GM12872 (cell line): ENCODE measurements around the gene SHC2.

Source experiments
- CTCF ChIP-seq: IDR thresholded peaks from 3 replicates; pipeline ENCODE4 v1.5.1; 2011; ENCODE audit warnings: low read depth, mild to moderate bottlenecking, low read length, moderate library complexity; ENCODE audit not compliant: insufficient read depth

Gene SHC2

GRCh38 chr19:470701-471100 is 9.9 kb upstream of the SHC2 start:
- TF ChIP-seq CTCF, result no peak

GRCh38 chr19:469833-470232 is 9.0 kb upstream of the SHC2 start:
- TF ChIP-seq CTCF, result no peak

GRCh38 chr19:468587-469256 is 7.9 kb upstream of the SHC2 start:
- no peak for TF ChIP-seq CTCF

- no peak for TF ChIP-seq CTCF
Observed at GRCh38 chr19:467554-467953, 6.7 kb upstream of the SHC2 start.

GRCh38 chr19:465056-465816 is 4.4 kb upstream of the SHC2 start:
- no peak for TF ChIP-seq CTCF

DNA sequence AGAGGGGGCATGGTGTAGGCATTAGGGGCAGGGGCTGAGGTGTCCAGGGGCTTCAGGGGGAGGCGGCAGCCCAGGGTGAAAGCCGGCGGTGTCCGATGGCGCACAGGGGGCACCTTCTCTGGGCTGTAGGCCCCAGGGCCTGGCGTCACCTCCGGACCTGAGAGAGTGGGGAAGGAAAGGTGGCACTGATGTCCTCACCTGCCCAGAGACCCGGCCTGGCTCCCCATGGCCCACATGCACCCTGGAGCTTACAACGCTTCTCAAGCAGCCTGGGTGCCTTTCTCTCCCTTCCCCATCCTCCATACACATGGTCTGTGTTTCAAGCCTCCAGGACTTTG is 3.3 kb upstream of the SHC2 start:
- TF ChIP-seq CTCF, result no peak

DNA sequence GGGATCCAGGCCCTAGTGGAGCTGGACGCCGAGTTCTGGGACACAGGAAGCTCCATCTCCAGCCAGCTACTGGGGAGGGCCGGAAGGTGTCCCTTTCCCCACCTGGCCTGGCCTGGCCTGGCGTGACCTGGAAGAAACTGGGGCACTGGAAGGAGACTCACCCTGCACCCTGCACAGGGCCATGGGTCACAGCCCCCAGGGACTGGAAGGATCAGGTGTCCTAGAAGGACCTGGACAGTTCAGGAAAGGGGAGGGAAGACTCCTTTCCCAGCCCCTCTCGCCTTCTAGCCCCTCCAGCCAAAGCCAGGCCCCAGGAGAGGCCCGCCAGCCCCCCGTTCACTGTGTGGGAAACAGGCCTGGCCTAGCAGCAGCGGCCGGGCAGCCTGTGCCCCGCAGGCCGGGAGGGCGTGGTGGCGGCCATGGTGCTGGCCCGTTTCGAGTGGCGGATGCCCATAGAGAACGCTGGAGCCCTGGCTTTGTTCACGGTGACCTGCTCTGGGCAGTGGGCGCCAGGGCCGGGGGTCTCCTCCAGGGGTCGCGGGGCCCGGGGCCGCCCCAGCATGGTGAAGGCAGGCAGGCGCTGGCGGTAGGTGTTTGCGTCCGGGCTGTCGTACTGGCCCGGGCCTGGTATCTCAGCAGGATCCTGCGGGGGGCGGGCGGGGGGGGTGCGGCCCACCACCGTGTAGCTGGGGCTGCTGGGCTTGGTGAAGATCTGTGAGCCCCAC is 2.8 kb upstream of the SHC2 start:
- TF ChIP-seq CTCF, result no peak
